KOPT-K1 (cell line): ENCODE results near the gene RGS13.

Experiments
- H3K27ac ChIP-seq: fragments of 200-600 bp; sonication (generic); 2 replicates; pipeline ENCODE4 v1.5.1; 2016; ENCODE audit warnings: antibody characterized with exemption, mild to moderate bottlenecking, low read depth, low read length; ENCODE audit not compliant: poor library complexity, severe bottlenecking
- H3K36me3 ChIP-seq: fragments of 200-600 bp; sonication (generic); 2 replicates; pipeline ENCODE4 v1.5.1; 2017; ENCODE audit warnings: antibody characterized with exemption, mild to moderate bottlenecking, low read length, moderate library complexity; ENCODE audit not compliant: insufficient read depth
- H3K9me3 ChIP-seq: fragments of 200-600 bp; sonication (generic); 2 replicates; pipeline ENCODE4 v1.5.1; 2017; ENCODE audit warnings: antibody characterized with exemption, low read length, mild to moderate bottlenecking; ENCODE audit not compliant: insufficient read depth, poor library complexity, severe bottlenecking

Gene RGS13

DNA sequence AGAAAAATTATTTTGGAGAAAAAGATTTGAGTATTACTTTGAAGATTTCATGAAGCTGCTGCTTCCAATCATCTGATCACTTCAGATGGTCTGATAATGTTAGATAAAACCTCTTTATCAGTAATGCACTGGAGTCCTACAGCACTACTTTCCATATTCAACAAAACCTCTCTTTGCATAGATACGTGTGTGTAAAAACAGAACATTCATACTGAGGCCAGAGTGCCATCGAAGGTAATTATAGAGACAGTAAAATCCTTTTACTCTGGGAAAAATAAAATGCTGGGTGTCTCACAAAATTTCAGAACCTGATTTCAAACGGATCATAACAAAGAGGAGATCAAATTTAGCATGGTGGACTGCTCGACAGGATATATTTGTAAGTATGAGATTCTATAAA, at the start of gene RGS13:
TSS of gene RGS13 (plus strand) at position 209 of the 400 bp plus-strand sequence. CDS start 8,188 bp downstream, outside the sequence.
- H3K36me3 ChIP-seq: no peaks in the 10 kb centered on the region
- H3K27ac ChIP-seq: no peak within 1 kb of the TSS
- no peaks in the 10 kb centered on the region for H3K9me3 ChIP-seq

- Histone ChIP-seq H3K27ac (no peak overlapping the region), H3K9me3 (no peaks in the 10 kb centered on the region), H3K36me3 (no peaks in the 10 kb centered on the region)
These were observed 48.3 kb upstream of the RGS13 start for GRCh38 chr1:192587386-192588266.

DNA sequence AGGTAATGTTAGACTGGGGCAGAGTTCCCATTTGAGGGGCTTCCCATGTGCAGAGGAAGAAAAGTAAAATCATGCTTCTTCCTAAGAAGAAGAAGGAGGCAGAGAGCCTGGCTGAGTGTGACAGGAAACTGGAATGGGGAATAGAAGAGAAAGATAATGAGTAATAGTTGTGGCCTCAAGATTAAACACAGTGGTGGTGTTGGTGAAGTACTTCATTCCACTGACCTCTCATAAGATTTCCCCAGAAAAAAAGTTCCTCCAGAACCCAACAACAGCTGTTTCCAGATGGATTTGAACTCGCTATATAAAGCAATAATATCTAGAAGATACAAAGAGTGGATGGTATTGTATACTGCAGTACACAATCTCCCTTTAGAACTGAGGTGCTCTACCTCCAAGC, 47.4 kb upstream of the RGS13 start:
- Histone ChIP-seq H3K9me3 (no peaks in the 10 kb centered on the region), H3K27ac (no peak overlapping the region), H3K36me3 (no peaks in the 10 kb centered on the region)

GRCh38 chr1:192589813-192590212, 46.1 kb upstream of the RGS13 start:
- no peaks in the 10 kb centered on the region for H3K9me3 ChIP-seq
- no peaks in the 10 kb centered on the region for H3K36me3 ChIP-seq
- no peak overlapping the region for H3K27ac ChIP-seq

DNA sequence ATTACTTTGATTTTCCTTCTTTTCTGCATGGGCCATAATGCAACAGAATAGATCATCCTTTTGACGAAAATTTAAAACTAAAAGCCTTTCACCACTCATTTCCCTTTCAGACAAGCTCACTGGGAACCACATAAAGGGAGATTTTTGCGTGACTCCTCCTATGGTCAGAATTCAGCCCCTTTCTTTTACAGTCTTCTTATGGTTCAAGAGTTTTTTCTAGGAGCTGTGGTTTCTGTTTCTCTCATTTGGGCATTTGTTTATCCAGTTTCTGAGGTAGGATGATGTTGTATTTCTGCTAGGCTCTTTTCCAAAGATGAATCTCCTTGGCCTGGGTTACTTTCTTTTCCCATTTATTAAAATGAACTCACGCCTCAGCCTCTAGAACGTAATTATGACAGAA, 43.4 kb upstream of the RGS13 start:
- H3K9me3 ChIP-seq: no peaks in the 10 kb centered on the region
- no peak overlapping the region for H3K27ac ChIP-seq
- H3K36me3 ChIP-seq: no peaks in the 10 kb centered on the region

DNA sequence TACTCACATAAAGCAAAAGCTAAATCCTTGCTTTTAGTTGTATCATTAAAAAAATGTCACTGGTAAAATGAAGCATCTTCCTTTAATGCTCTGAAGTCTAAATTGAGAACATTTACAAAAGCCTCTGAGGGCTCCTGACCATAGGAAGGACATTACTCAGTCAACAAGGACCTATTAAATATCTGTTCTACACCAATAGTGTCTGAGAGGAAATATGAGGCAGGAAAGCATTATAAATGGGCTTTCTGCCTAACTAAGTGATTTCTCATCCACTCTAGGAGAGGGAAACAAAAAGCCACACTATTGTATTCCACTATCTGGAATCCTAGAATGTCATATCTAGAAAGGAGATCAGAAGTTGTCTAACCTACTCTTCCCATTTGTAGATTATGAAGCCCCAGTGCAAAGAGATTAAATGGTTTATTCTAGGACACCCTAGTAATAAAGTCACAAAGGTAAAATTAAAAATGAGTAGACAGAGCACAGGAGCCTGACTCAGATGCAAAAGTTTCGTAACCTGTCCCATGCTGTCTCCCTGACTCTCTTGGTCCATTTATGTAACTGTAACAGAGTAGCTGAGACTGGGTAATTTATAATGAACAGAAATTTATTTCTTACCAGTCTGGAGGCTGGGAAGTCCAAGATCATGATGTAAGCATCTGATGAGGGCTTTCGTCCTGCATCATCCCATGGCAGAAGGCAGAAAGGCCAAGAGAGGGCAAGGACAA, 42.8 kb upstream of the RGS13 start:
- H3K27ac ChIP-seq: no peak overlapping the region
- no peaks in the 10 kb centered on the region for H3K36me3 ChIP-seq
- H3K9me3 ChIP-seq: no peaks in the 10 kb centered on the region

- no peaks in the 10 kb centered on the region for H3K9me3 ChIP-seq
- H3K36me3 ChIP-seq: no peaks in the 10 kb centered on the region
- no peak overlapping the region for H3K27ac ChIP-seq
These were observed 40.6 kb upstream of the RGS13 start for GRCh38 chr1:192595299-192595698.

DNA sequence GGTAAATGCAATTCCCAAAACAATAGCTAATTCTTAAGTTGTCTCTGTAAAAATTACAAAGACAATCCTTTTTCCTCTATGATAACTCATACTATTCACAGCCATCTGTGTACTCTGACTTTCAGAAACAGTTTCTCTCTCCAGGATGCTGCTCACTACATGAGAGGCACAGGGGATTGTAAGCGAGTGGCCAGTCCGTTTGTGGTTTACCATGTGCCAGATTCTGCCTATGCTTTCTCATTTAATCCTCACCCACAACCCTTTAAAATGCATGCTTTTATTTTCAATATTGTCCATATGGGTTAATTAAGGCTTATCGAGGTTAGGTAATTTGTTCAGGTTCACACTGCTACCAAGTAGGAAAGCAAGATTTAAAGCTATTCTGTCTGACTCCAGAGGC, 37.4 kb upstream of the RGS13 start:
- no peaks in the 10 kb centered on the region for H3K9me3 ChIP-seq
- H3K27ac ChIP-seq: no peak overlapping the region
- H3K36me3 ChIP-seq: no peaks in the 10 kb centered on the region

GRCh38 chr1:192600275-192600674, 35.7 kb upstream of the RGS13 start:
- Histone ChIP-seq H3K27ac (no peak overlapping the region), H3K36me3 (no peaks in the 10 kb centered on the region), H3K9me3 (no peaks in the 10 kb centered on the region)

- Histone ChIP-seq H3K36me3 (no peaks in the 10 kb centered on the region), H3K9me3 (no peaks in the 10 kb centered on the region), H3K27ac (no peak overlapping the region)
These were observed 34.8 kb upstream of the RGS13 start for GRCh38 chr1:192601143-192601542.

GRCh38 chr1:192601567-192601966, 34.4 kb upstream of the RGS13 start:
- Histone ChIP-seq H3K36me3 (no peaks in the 10 kb centered on the region), H3K9me3 (no peaks in the 10 kb centered on the region), H3K27ac (no peak overlapping the region)

- Histone ChIP-seq H3K36me3 (no peaks in the 10 kb centered on the region), H3K9me3 (no peaks in the 10 kb centered on the region), H3K27ac (no peak overlapping the region)
These were observed 33.2 kb upstream of the RGS13 start for GRCh38 chr1:192602757-192603156.

GRCh38 chr1:192603218-192603787, 32.6 kb upstream of the RGS13 start:
- H3K36me3 ChIP-seq: no peaks in the 10 kb centered on the region
- no peaks in the 10 kb centered on the region for H3K9me3 ChIP-seq
- H3K27ac ChIP-seq: no peak overlapping the region

DNA sequence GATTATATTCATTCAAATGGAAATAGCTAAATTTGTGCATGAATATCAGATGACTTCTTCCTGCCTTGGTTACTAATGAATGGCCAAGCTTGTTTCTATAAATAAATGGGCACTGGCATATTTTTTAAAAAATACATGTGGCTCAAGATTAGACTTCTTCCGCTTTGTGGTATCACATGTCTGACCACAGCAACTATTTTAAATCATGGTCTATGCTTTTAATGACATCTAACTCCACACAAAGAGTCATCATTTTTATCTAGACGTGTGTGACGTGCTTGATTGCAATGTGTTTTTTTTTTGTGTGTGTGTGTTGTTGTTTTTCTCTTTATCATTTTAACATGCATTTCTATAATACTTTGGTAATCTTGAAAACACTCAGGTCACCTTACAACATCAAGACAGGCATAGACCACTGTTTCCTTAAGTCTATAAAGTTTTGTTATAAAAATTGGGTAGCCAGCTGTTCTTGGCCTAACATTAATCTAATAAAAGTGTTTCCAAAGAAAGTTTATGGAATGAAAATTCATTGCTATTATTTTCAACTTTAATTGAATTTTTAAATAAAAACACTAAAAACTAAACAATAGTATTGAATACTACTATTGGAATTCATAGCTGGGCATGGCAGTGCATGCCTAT, 30.8 kb upstream of the RGS13 start:
- no peaks in the 10 kb centered on the region for H3K9me3 ChIP-seq
- no peak overlapping the region for H3K27ac ChIP-seq

GRCh38 chr1:192608671-192609070, 27.3 kb upstream of the RGS13 start:
- H3K36me3 ChIP-seq: no peaks in the 10 kb centered on the region
- no peaks in the 10 kb centered on the region for H3K9me3 ChIP-seq
- H3K27ac ChIP-seq: no peak overlapping the region

More for the DNA sequence above, 30.8 kb upstream of the RGS13 start:
- no peaks in the 10 kb centered on the region for H3K36me3 ChIP-seq
